OCI-LY7 (cell line): ENCODE measurements around the gene ARHGAP24.

Experiments
- CTCF ChIP-seq: fragments of 200-600 bp; sonication (generic); conservative IDR thresholded peaks from 2 replicates; pipeline ENCODE4 v1.5.1; 2014; ENCODE audit warnings: mild to moderate bottlenecking, antibody characterized with exemption, low read length, moderate library complexity, mixed read lengths
- EZH2phosphoT487 ChIP-seq: fragments of 200-600 bp; sonication (generic); IDR thresholded peaks from 2 replicates; pipeline ENCODE4 v1.6.1; 2018; ENCODE audit warnings: low read depth, borderline replicate concordance, mild to moderate bottlenecking, mixed run types, antibody characterized with exemption, low read length, moderate library complexity, mixed read lengths

- no peak for TF ChIP-seq CTCF
- no peak for TF ChIP-seq EZH2phosphoT487
Observed at GRCh38 chr4:85595796-85596559, 121.0 kb downstream of the ARHGAP24 start.
